ENCODE results near the gene GALNTL6. TPM values are rescaled to one million over a fixed set of nuclear protein-coding genes. Genes with fewer than 3 reads are reported as not detected.

GALNTL6 gene
- total and polyA plus RNA-seq, 2 donors (not counting 3 experiments of a cell fraction or from before 2014, with no cell fraction given): not detected

DNA sequence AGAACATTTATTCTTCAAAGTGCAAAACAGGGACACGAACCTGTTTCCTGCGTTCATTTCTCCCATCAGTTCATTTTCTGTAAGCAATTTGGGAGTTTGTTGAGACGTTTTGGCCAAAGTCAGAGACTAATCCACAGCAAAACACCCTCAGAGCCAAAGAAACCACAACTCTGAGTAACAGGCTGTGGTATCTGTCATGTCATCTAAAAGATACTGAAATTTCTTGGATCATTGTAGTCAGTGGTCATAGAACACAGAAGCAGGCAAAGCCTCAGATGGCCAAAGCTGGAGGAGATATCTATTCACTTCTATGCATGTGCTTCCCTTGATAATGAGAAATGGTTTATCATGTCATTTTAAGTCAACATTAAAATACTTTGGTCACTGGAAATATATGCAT, 869.8 kb downstream of the GALNTL6 start:
- Histone ChIP-seq H3K4me2 (ENCODE audit: insufficient read depth, low read length) (no peak overlapping the region), H2AFZ (ENCODE audit: low read depth, low read length) (no peak overlapping the region), H3K4me3 (replicated peaks in 1 of 3; ENCODE audit: insufficient read depth in 1 of 3, low read depth in 1 of 3, low read length in 3 of 3) (no peak overlapping the region), H3K9me1 (replicated peaks; ENCODE audit: control insufficient read depth, extremely low read depth, insufficient read depth, low read length) (no peaks in the 10 kb centered on the region), H3K9ac (replicated peaks; ENCODE audit: extremely low read depth, insufficient read depth, low read length) (no peak overlapping the region), H3K27me3 (ENCODE audit: control insufficient read depth in 2 of 2, insufficient read depth in 2 of 2, low read length in 2 of 2) (no peaks in the 10 kb centered on the region), H3K79me2 (ENCODE audit: control insufficient read depth, insufficient read depth, low read length) (no peaks in the 10 kb centered on the region), H3K9me3 (replicated peaks; ENCODE audit: control insufficient read depth, insufficient read depth, low read length) (no peaks in the 10 kb centered on the region), H3K4me1 (ENCODE audit: control insufficient read depth, extremely low read depth, insufficient read depth, low read length) (no peaks in the 10 kb centered on the region), H4K20me1 (replicated peaks; ENCODE audit: control insufficient read depth, extremely low read depth, insufficient read depth, low read length) (no peaks in the 10 kb centered on the region), H3K27ac (ENCODE audit: insufficient read depth, low read depth, low read length) (no peak overlapping the region), H3K36me3 (ENCODE audit: control insufficient read depth in 2 of 2, extremely low read depth in 1 of 2, insufficient read depth in 2 of 2, low read length in 2 of 2) (no peaks in the 10 kb centered on the region)
- DNase-seq (ENCODE audit: low read depth, low spot score) (no peak), FAIRE-seq (no peak)
- dilution Hi-C loops (cut with MboI; ENCODE audit: extremely low pct_ligation_motif_present, low sequenced_read_pairs): no loop called here
- intact Hi-C loops (cut with micrococcal nuclease): no loop called here
- ChIA-PET POLR2A (no interaction called here), CTCF (interaction anchor here (0.8 kb wide), 1 partner anchor 9 kb away, joined by 3 read pairs; no protein-coding TSS in a partner anchor)
- no TSS peak for BruUV-seq (replicated peaks)
- TF ChIP-seq FOS (IDR thresholded peaks at IDR 0.05; ENCODE audit: borderline replicate concordance, insufficient read depth, low read length) (no peak), GATA2 (IDR thresholded peaks at IDR 0.05; ENCODE audit: insufficient read depth, insufficient read length, low read depth, low read length) (no peak), MYC (IDR thresholded peaks at IDR 0.05; ENCODE audit: low read depth, low read length) (no peak), JUN (IDR thresholded peaks at IDR 0.05; ENCODE audit: borderline replicate concordance, insufficient read depth, insufficient read length, low read depth) (no peak), EZH2 (IDR thresholded peaks at IDR 0.05; ENCODE audit: borderline replicate concordance, low read depth, low read length, severe bottlenecking) (no peak), POLR2A (IDR thresholded peaks at IDR 0.05; ENCODE audit: low read depth, low read length) (no peak), POLR2AphosphoS5 (IDR thresholded peaks at IDR 0.05; ENCODE audit: insufficient read depth, low read depth, low read length) (no peak)
- TF ChIP-seq, protein P1, sequence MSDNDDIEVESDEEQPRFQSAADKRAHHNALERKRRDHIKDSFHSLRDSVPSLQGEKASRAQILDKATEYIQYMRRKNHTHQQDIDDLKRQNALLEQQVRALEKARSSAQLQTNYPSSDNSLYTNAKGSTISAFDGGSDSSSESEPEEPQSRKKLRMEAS (IDR thresholded peaks at IDR 0.05; ENCODE audit: insufficient read depth, insufficient read length): no peak
- TF ChIP-seq, protein P2, sequence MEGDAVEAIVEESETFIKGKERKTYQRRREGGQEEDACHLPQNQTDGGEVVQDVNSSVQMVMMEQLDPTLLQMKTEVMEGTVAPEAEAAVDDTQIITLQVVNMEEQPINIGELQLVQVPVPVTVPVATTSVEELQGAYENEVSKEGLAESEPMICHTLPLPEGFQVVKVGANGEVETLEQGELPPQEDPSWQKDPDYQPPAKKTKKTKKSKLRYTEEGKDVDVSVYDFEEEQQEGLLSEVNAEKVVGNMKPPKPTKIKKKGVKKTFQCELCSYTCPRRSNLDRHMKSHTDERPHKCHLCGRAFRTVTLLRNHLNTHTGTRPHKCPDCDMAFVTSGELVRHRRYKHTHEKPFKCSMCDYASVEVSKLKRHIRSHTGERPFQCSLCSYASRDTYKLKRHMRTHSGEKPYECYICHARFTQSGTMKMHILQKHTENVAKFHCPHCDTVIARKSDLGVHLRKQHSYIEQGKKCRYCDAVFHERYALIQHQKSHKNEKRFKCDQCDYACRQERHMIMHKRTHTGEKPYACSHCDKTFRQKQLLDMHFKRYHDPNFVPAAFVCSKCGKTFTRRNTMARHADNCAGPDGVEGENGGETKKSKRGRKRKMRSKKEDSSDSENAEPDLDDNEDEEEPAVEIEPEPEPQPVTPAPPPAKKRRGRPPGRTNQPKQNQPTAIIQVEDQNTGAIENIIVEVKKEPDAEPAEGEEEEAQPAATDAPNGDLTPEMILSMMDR (IDR thresholded peaks at IDR 0.05; ENCODE audit: extremely low read depth in 1 of 2, insufficient read depth in 1 of 2, low read depth in 1 of 2, low read length in 2 of 2): no peak

Data from endothelial cell of umbilical vein (primary cell).